Kidney epithelial cell (primary cell): ENCODE measurements around the gene GGT5. TPM values are rescaled to one million over a fixed set of nuclear protein-coding genes. Genes with fewer than 3 reads are reported as not detected.

Experiments
- DNase-seq: peaks from one replicate; pipeline ENCODE4 v3.0.0-alpha.2; 2010; ENCODE audit warnings: low read depth
- H3K27me3 ChIP-seq: 2 replicates; pipeline ENCODE4 v1.6.0; 2011; ENCODE audit warnings: low read length; ENCODE audit not compliant: control insufficient read depth, insufficient read depth
- H3K36me3 ChIP-seq: 2 replicates; pipeline ENCODE4 v1.5.1; 2011; ENCODE audit warnings: low read length; ENCODE audit not compliant: control insufficient read depth, insufficient read depth
- H3K4me3 ChIP-seq: 2 replicates; pipeline ENCODE4 v1.5.1; 2011; ENCODE audit warnings: low read depth, mild to moderate bottlenecking, control low read depth, low read length
- total RNA-seq: library from RNA; depleted of rRNA; stranded (reverse); fragments of >200 nt; gene quantifications from 2 replicates; pipeline ENCODE4 v1.2.3, GENCODE V29; 2015
- TF ChIP-seq, protein P1 (sequence below): IDR thresholded peaks from 2 replicates; pipeline ENCODE4 v1.5.1; 2011; ENCODE audit warnings: mild to moderate bottlenecking, moderate library complexity, low read length, control low read depth, inconsistent platforms; ENCODE audit not compliant: insufficient read depth, poor library complexity, severe bottlenecking

The GGT5 gene
- total RNA-seq, 1 donor from 2014 or later, result 5.9 TPM

DNA sequence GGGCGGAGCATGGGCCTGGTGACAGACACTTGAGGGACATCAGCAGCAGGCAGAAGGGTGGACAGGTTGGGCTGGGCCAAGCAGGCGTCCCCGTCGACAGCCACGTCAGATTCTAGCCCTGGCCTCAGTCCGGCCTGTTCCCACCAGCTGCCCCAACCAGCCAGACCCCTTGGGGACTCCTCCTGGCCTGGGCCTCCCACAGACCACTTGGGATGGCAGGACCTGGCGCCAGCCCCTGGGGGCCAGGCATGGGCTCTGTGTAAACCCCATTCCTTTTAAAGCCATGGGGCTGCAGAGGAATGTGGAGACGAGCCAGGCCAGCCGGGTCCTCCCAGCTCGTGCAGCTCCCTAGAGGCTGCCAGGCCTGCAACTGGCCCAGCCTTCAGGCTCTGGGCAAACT is 68.3 kb downstream of the GGT5 start:
- Histone ChIP-seq H3K27me3 (no peaks in the 10 kb centered on the region), H3K4me3 (no peak overlapping the region), H3K36me3 (no peaks in the 10 kb centered on the region)
- TF ChIP-seq, protein P1, sequence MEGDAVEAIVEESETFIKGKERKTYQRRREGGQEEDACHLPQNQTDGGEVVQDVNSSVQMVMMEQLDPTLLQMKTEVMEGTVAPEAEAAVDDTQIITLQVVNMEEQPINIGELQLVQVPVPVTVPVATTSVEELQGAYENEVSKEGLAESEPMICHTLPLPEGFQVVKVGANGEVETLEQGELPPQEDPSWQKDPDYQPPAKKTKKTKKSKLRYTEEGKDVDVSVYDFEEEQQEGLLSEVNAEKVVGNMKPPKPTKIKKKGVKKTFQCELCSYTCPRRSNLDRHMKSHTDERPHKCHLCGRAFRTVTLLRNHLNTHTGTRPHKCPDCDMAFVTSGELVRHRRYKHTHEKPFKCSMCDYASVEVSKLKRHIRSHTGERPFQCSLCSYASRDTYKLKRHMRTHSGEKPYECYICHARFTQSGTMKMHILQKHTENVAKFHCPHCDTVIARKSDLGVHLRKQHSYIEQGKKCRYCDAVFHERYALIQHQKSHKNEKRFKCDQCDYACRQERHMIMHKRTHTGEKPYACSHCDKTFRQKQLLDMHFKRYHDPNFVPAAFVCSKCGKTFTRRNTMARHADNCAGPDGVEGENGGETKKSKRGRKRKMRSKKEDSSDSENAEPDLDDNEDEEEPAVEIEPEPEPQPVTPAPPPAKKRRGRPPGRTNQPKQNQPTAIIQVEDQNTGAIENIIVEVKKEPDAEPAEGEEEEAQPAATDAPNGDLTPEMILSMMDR, result no peak
- DNase-seq, result no peak

DNA sequence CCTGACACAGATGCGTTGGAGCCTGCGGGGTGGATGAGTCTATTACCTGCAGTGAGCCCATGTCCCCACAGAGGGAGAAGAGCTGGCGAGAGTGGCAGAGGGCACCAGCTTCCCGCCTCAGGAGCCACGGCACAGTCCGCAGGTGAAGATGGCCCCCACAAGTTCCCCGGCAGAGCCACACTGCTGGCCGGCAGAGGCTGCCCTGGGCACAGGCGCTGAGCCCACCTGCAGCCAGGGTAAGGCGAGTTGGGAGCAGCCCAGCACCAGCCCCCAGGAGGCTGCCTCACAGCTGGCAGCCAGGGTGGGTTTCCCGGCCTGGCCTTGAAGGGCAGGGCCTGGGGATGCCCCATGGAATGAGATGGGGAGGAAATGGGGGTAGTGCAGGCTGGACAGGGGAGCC is 68.8 kb downstream of the GGT5 start:
- no peaks in the 10 kb centered on the region for H3K36me3 ChIP-seq
- no peak for DNase-seq
- TF ChIP-seq, protein P1, result no peak
- no peaks in the 10 kb centered on the region for H3K27me3 ChIP-seq
- H3K4me3 ChIP-seq, result no peak overlapping the region

DNA sequence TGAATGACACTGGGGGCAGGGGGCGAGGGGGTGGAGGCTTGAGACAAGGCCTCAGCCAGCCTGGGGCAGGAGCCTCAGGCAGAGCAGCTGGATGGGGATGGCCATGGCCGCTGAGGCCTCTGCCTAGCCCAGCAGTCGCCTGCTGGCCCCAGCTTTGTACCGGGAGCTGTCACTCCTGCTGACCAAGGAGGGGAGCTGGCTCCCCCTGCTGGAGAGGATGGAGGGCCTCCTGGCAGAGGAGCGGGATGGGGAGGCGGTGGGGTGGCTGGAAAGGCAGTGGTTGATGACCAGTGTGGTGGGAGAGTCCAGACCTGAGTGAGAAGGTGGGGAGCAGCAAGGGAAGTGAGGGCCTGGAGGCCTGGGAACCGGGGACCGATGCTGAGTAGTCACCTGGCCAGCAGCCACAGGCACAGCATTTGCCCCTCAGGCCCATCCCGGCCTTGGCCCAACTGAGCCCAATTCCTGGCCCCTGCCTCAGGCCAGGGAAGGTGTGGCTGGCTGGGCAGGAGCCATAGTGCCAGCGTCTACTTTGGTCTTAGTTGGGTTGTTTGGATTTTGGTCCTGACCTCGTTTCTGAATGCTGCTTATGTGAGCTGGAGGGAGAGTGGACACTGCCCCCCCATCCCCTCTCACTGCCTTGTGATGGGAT is 69.6 kb downstream of the GGT5 start:
- Histone ChIP-seq H3K4me3 (no peak overlapping the region), H3K27me3 (no peaks in the 10 kb centered on the region), H3K36me3 (no peaks in the 10 kb centered on the region)
- no peak for DNase-seq
- TF ChIP-seq, protein P1, result peak; percentile 94

DNA sequence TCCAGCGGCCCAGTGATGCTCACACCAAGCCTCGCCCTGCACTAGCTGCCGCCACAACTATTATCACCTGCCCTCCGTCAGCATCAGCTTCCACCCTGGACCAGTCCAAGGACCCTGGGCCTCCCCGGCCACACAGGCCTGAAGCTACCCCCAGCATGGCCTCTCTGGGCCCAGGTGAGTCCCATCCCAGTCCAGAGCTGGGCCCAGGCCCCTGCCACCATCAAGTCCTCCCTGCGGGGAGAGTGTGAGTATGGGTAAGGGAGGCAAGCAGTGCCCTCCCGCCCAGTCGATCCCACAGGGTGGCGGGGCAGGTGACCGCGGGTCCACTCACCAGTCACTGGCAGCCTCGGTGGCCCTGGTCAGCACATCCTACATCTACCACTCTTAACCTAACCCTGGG is 73.1 kb downstream of the GGT5 start:
- Histone ChIP-seq H3K36me3 (no peaks in the 10 kb centered on the region), H3K27me3 (no peaks in the 10 kb centered on the region), H3K4me3 (no peak overlapping the region)
- TF ChIP-seq, protein P1, result no peak
- no peak for DNase-seq

DNA sequence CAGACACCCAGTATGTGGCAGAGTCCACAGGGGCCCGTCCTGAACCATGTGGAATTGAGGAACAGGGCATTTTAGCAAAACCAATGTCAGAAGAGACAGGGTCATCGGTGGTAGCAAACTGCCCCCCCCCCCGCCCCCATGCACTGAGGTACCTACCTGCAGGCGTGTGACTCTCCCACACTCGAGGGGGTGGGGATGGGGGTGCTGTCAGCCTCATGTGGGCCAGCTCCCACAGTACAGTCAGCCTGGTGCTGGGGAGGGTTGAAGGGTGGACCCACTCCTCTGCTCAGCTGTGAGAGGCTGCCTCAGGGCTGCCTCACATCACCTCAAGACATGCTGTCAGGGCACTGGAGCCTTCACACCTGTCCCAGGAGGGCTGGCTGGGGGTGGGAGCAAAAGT is 74.2 kb downstream of the GGT5 start:
- H3K27me3 ChIP-seq, result no peaks in the 10 kb centered on the region
- TF ChIP-seq, protein P1, result no peak
- H3K4me3 ChIP-seq, result no peak overlapping the region
- no peaks in the 10 kb centered on the region for H3K36me3 ChIP-seq
- DNase-seq, result no peak

DNA sequence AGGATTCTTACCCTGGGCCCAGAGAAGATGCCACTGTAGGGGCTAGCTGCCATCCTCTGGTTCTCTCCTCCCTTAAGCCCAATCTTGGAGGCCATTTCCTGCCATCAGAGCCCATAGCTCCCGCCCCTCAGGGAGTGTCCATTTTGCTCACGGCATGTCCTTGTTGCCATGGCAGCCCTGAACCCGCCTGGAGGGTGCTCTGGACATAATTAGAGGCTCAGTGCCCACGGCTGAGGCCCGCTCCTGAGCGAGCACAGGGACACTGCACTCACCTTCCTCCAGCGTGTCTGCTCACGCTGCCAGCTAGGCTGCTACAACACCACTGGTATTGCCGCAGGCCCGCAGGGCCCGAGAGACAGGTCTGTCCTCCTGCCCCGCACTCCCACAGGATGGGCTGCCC is 74.7 kb downstream of the GGT5 start:
- TF ChIP-seq, protein P1, result no peak
- Histone ChIP-seq H3K4me3 (no peak overlapping the region), H3K36me3 (no peaks in the 10 kb centered on the region), H3K27me3 (no peaks in the 10 kb centered on the region)
- no peak for DNase-seq
